Measurements from ENCODE around the gene CAPN3.
"Not testable (repeated sequence)": the region's sequence is repeated elsewhere in the genome, so short reads cannot be mapped to it uniquely, and the experiment has no call there.

CAPN3 gene
- 1.2 to 20.0 (median 7.4) reads per million in 9 experiments for total RNA-seq

GRCh38 chr15:42359249-42359648 lies at the start of gene CAPN3:
TSS of gene CAPN3 (plus strand) at chr15:42359501. CDS start at chr15:42359806, 305 bp downstream.
- no peaks in the 10 kb centered on the region for H3K27me3 Mint-ChIP-seq
- H3K27ac Mint-ChIP-seq = no peak within 1 kb of the TSS
- no peaks in the 10 kb centered on the region for H3K4me1 Mint-ChIP-seq (ENCODE audit: low read depth in 2 of 2)
- DNase-seq (no peak), ATAC-seq (replicated peaks) (no peak)
- H3K9me3 Mint-ChIP-seq = no peaks in the 10 kb centered on the region
- no peak within 1 kb of the TSS for H3K4me3 Mint-ChIP-seq
- H3K36me3 Mint-ChIP-seq (ENCODE audit: insufficient read depth) = no peaks in the 10 kb centered on the region

- no peak overlapping the region for H3K4me3 Mint-ChIP-seq
- no peaks in the 10 kb centered on the region for H3K27me3 Mint-ChIP-seq
- DNase-seq (no peak), ATAC-seq (replicated peaks) (no peak)
- no peak overlapping the region for H3K27ac Mint-ChIP-seq
- H3K36me3 Mint-ChIP-seq (ENCODE audit: insufficient read depth) = peaks cover 29% of the 10 kb centered on the region
- H3K4me1 Mint-ChIP-seq (ENCODE audit: low read depth in 2 of 2) = no peaks in the 10 kb centered on the region
- no peaks in the 10 kb centered on the region for H3K9me3 Mint-ChIP-seq
Observed at GRCh38 chr15:42313463-42313862, 45.8 kb upstream of the CAPN3 start.

- H3K27ac Mint-ChIP-seq = no peak overlapping the region
- no peaks in the 10 kb centered on the region for H3K4me1 Mint-ChIP-seq (ENCODE audit: low read depth in 2 of 2)
- no peaks in the 10 kb centered on the region for H3K9me3 Mint-ChIP-seq
- no peaks in the 10 kb centered on the region for H3K27me3 Mint-ChIP-seq
- ATAC-seq (replicated peaks) (no peak), DNase-seq (no peak)
- H3K36me3 Mint-ChIP-seq (ENCODE audit: insufficient read depth) = peaks cover 19% of the 10 kb centered on the region
- no peak overlapping the region for H3K4me3 Mint-ChIP-seq
Observed at GRCh38 chr15:42314818-42315217, 44.5 kb upstream of the CAPN3 start.

GRCh38 chr15:42315521-42315920 lies 43.8 kb upstream of the CAPN3 start:
- ATAC-seq (replicated peaks) (no peak), DNase-seq (no peak)
- peaks cover 18% of the 10 kb centered on the region for H3K36me3 Mint-ChIP-seq (ENCODE audit: insufficient read depth)
- no peaks in the 10 kb centered on the region for H3K27me3 Mint-ChIP-seq
- H3K4me3 Mint-ChIP-seq = no peak overlapping the region
- no peaks in the 10 kb centered on the region for H3K4me1 Mint-ChIP-seq (ENCODE audit: low read depth in 2 of 2)
- H3K9me3 Mint-ChIP-seq = no peaks in the 10 kb centered on the region
- no peak overlapping the region for H3K27ac Mint-ChIP-seq

- peaks cover 15% of the 10 kb centered on the region for H3K36me3 Mint-ChIP-seq (ENCODE audit: insufficient read depth)
- H3K27me3 Mint-ChIP-seq; H3K27ac Mint-ChIP-seq; H3K4me3 Mint-ChIP-seq; H3K9me3 Mint-ChIP-seq; ATAC-seq (replicated peaks); H3K4me1 Mint-ChIP-seq (ENCODE audit: low read depth in 2 of 2); DNase-seq: not testable (repeated sequence)
Observed at GRCh38 chr15:42316282-42316805, 43.0 kb upstream of the CAPN3 start.

GRCh38 chr15:42319206-42319605 lies 40.1 kb upstream of the CAPN3 start:
- DNase-seq (no peak), ATAC-seq (replicated peaks) (no peak)
- no peak overlapping the region for H3K27ac Mint-ChIP-seq
- peaks cover 3% of the 10 kb centered on the region for H3K36me3 Mint-ChIP-seq (ENCODE audit: insufficient read depth)
- H3K9me3 Mint-ChIP-seq = no peaks in the 10 kb centered on the region
- H3K4me3 Mint-ChIP-seq = no peak overlapping the region
- no peaks in the 10 kb centered on the region for H3K27me3 Mint-ChIP-seq
- H3K4me1 Mint-ChIP-seq (ENCODE audit: low read depth in 2 of 2) = no peaks in the 10 kb centered on the region

GRCh38 chr15:42324308-42324707 lies 35.0 kb upstream of the CAPN3 start:
- H3K36me3 Mint-ChIP-seq (ENCODE audit: insufficient read depth) = peaks cover 12% of the 10 kb centered on the region
- no peaks in the 10 kb centered on the region for H3K27me3 Mint-ChIP-seq
- no peaks in the 10 kb centered on the region for H3K4me1 Mint-ChIP-seq (ENCODE audit: low read depth in 2 of 2)
- no peaks in the 10 kb centered on the region for H3K9me3 Mint-ChIP-seq
- H3K27ac Mint-ChIP-seq = no peak overlapping the region
- ATAC-seq (replicated peaks) = no peak
- DNase-seq = no peak
- no peak overlapping the region for H3K4me3 Mint-ChIP-seq

GRCh38 chr15:42329161-42329560 lies 30.1 kb upstream of the CAPN3 start:
- no peak overlapping the region for H3K27ac Mint-ChIP-seq
- DNase-seq (no peak), ATAC-seq (replicated peaks) (no peak)
- H3K4me1 Mint-ChIP-seq (ENCODE audit: low read depth in 2 of 2) = no peaks in the 10 kb centered on the region
- H3K27me3 Mint-ChIP-seq = no peaks in the 10 kb centered on the region
- H3K36me3 Mint-ChIP-seq (ENCODE audit: insufficient read depth) = peaks cover 9% of the 10 kb centered on the region
- H3K4me3 Mint-ChIP-seq = no peak overlapping the region
- H3K9me3 Mint-ChIP-seq = no peaks in the 10 kb centered on the region

- Mint-ChIP-seq H3K4me1 (ENCODE audit: low read depth in 2 of 2) (no peaks in the 10 kb centered on the region), H3K36me3 (ENCODE audit: insufficient read depth) (peaks cover 9% of the 10 kb centered on the region), H3K9me3 (peaks cover 0 to 2% of the 10 kb centered on the region in 2 donors), H3K27ac (no peak overlapping the region), H3K27me3 (no peaks in the 10 kb centered on the region), H3K4me3 (no peak overlapping the region)
- DNase-seq (no peak), ATAC-seq (replicated peaks) (no peak)
Observed at GRCh38 chr15:42329992-42330391, 29.3 kb upstream of the CAPN3 start.

- Mint-ChIP-seq H3K27ac (no peak overlapping the region), H3K9me3 (peaks cover 0 to 5% of the 10 kb centered on the region in 2 donors), H3K27me3 (no peaks in the 10 kb centered on the region), H3K4me1 (ENCODE audit: low read depth in 2 of 2) (no peaks in the 10 kb centered on the region), H3K4me3 (no peak overlapping the region), H3K36me3 (ENCODE audit: insufficient read depth) (peaks cover 3% of the 10 kb centered on the region)
- no peak for ATAC-seq (replicated peaks)
- DNase-seq = no peak
Observed at GRCh38 chr15:42331235-42331634, 28.1 kb upstream of the CAPN3 start.

GRCh38 chr15:42332331-42332730 lies 27.0 kb upstream of the CAPN3 start:
- peaks cover 3% of the 10 kb centered on the region for H3K36me3 Mint-ChIP-seq (ENCODE audit: insufficient read depth)
- H3K27me3 Mint-ChIP-seq = no peaks in the 10 kb centered on the region
- peaks cover 0 to 5% of the 10 kb centered on the region in 2 donors for H3K9me3 Mint-ChIP-seq
- ATAC-seq (replicated peaks) = no peak
- no peak for DNase-seq
- no peaks in the 10 kb centered on the region for H3K4me1 Mint-ChIP-seq (ENCODE audit: low read depth in 2 of 2)
- H3K27ac Mint-ChIP-seq = no peak overlapping the region
- H3K4me3 Mint-ChIP-seq = no peak overlapping the region

- no peaks in the 10 kb centered on the region for H3K4me1 Mint-ChIP-seq (ENCODE audit: low read depth in 2 of 2)
- ATAC-seq (replicated peaks) (no peak), DNase-seq (no peak)
- peaks cover 0 to 5% of the 10 kb centered on the region in 2 donors for H3K9me3 Mint-ChIP-seq
- H3K36me3 Mint-ChIP-seq (ENCODE audit: insufficient read depth) = no peaks in the 10 kb centered on the region
- H3K27me3 Mint-ChIP-seq = no peaks in the 10 kb centered on the region
- no peak overlapping the region for H3K27ac Mint-ChIP-seq
- H3K4me3 Mint-ChIP-seq = no peak overlapping the region
Observed at GRCh38 chr15:42335074-42335473, 24.2 kb upstream of the CAPN3 start.

- not testable (repeated sequence) for H3K9me3 Mint-ChIP-seq; DNase-seq; H3K27ac Mint-ChIP-seq; H3K4me3 Mint-ChIP-seq; ATAC-seq (replicated peaks); H3K27me3 Mint-ChIP-seq; H3K36me3 Mint-ChIP-seq (ENCODE audit: insufficient read depth); H3K4me1 Mint-ChIP-seq (ENCODE audit: low read depth in 2 of 2)
Observed at GRCh38 chr15:42336650-42337049, 22.7 kb upstream of the CAPN3 start.

- not testable (repeated sequence) for H3K4me1 Mint-ChIP-seq (ENCODE audit: low read depth in 2 of 2); DNase-seq; H3K4me3 Mint-ChIP-seq; H3K27me3 Mint-ChIP-seq; H3K36me3 Mint-ChIP-seq (ENCODE audit: insufficient read depth); H3K9me3 Mint-ChIP-seq; ATAC-seq (replicated peaks)
- peak overlapping the region in 1 of 2 donors; percentile 1 for H3K27ac Mint-ChIP-seq
Observed at GRCh38 chr15:42337104-42337503, 22.2 kb upstream of the CAPN3 start.

GRCh38 chr15:42338500-42338899 lies 20.8 kb upstream of the CAPN3 start:
- no peak overlapping the region for H3K27ac Mint-ChIP-seq
- H3K36me3 Mint-ChIP-seq (ENCODE audit: insufficient read depth) = peaks cover 3% of the 10 kb centered on the region
- ATAC-seq (replicated peaks) (no peak), DNase-seq (no peak)
- no peaks in the 10 kb centered on the region for H3K27me3 Mint-ChIP-seq
- peaks cover 0 to 5% of the 10 kb centered on the region in 2 donors for H3K9me3 Mint-ChIP-seq
- no peak overlapping the region for H3K4me3 Mint-ChIP-seq
- no peaks in the 10 kb centered on the region for H3K4me1 Mint-ChIP-seq (ENCODE audit: low read depth in 2 of 2)

Data from effector memory CD8-positive, alpha-beta T cell (primary cell).